ENCODE measurements around the gene CD5L.

CD5L gene

DNA sequence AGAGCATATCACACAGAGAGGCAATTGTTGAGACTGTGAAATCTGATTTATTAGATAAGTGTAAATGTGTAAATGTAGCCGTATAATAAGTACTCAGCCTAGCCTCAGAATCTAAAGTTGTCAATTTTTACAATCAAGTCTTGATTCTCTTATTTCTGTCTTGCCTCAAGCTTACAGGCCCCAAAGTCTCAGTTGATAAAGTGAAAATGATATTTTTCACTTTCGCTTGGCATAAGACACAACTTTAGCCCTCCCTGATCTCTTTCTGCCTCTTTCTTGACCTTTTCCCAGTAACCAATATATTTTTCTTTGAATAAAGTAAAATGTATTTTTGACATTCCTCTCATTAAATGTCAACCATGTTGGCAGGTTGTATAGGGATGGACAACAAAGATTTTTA lies 10.7 kb downstream of the CD5L start:
- no peak overlapping the region for H3K4me2 ChIP-seq (ENCODE audit: low read length, poor library complexity, severe bottlenecking)
- H2AK5ac ChIP-seq (ENCODE audit: low read length, severe bottlenecking): no peak overlapping the region
- H3K36me3 ChIP-seq (ENCODE audit: control insufficient read depth in 1 of 2, insufficient read depth in 2 of 2, low read depth in 1 of 2, low read length in 2 of 2): no peaks in the 10 kb centered on the region
- no peak overlapping the region for H3K4ac ChIP-seq (ENCODE audit: low read depth in 1 of 2, low read length in 2 of 2)
- no peak overlapping the region for H3K4me3 ChIP-seq (ENCODE audit: insufficient read depth in 1 of 2, low read depth in 1 of 2, low read length in 2 of 2)
- H3K27me3 ChIP-seq (ENCODE audit: control insufficient read depth in 1 of 2, insufficient read depth in 1 of 2, low read length in 2 of 2): peaks cover 0 to 8% of the 10 kb centered on the region in 2 experiments
- H4K91ac ChIP-seq (ENCODE audit: low read length): no peak overlapping the region
- H3K23ac ChIP-seq (ENCODE audit: low read length in 2 of 2): no peak overlapping the region
- H2BK15ac ChIP-seq (ENCODE audit: low read depth, poor library complexity, severe bottlenecking): no peak overlapping the region
- no peaks in the 10 kb centered on the region for H3K9me3 ChIP-seq (ENCODE audit: control insufficient read depth, low read length)
- H3K14ac ChIP-seq (ENCODE audit: low read length in 2 of 2): no peak overlapping the region
- no peak for DNase-seq
- H2AFZ ChIP-seq (ENCODE audit: low read depth, low read length): no peak overlapping the region
- no peak overlapping the region for H3K27ac ChIP-seq (ENCODE audit: low read length, poor library complexity, severe bottlenecking)
- 100% methylated on average over 1 of the region's 2 CpGs for WGBS
- no peak overlapping the region for H2BK5ac ChIP-seq (ENCODE audit: low read depth, low read length, poor library complexity, severe bottlenecking)
- no peak overlapping the region for H2BK12ac ChIP-seq (ENCODE audit: low read length in 2 of 2)
- no peak overlapping the region for H2BK120ac ChIP-seq (ENCODE audit: low read depth, low read length)
- no peaks in the 10 kb centered on the region for H3K4me1 ChIP-seq (ENCODE audit: control insufficient read depth, insufficient read depth, low read depth, low read length)
- no peaks in the 10 kb centered on the region for H3K79me1 ChIP-seq (replicated peaks; ENCODE audit: low read length, poor library complexity, severe bottlenecking)
- H4K8ac ChIP-seq (ENCODE audit: low read length): no peak overlapping the region
- no peak overlapping the region for H3K18ac ChIP-seq (ENCODE audit: low read depth in 1 of 2, low read length in 2 of 2)
- H3K9ac ChIP-seq (ENCODE audit: low read length): no peak overlapping the region

DNA sequence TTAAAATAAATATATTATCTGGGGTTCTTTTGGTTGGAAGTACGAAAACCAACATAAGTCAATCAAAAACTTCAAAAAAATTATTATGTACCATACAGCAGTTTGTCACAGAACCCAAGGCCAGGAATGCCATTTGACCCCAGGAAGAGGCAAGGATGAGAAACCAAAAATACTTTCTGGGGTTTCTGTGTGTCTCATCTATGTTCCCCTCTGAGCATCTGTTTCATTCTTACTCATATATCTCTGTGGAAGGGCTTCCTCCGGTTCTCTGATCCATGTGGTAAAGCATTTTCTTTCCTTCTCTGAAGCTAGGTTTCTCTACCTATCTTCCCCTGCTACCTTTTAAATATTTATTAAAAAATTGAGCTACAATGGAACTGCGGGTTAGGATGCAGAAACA lies 11.9 kb downstream of the CD5L start:
- H3K18ac ChIP-seq (ENCODE audit: low read depth in 1 of 2, low read length in 2 of 2): no peak overlapping the region
- no peak overlapping the region for H3K4me3 ChIP-seq (ENCODE audit: insufficient read depth in 1 of 2, low read depth in 1 of 2, low read length in 2 of 2)
- H2BK15ac ChIP-seq (ENCODE audit: low read depth, poor library complexity, severe bottlenecking): no peak overlapping the region
- no peaks in the 10 kb centered on the region for H3K9me3 ChIP-seq (ENCODE audit: control insufficient read depth, low read length)
- WGBS: 69% methylated on average over 2 of the region's 3 CpGs
- no peak overlapping the region for H3K27ac ChIP-seq (ENCODE audit: low read length, poor library complexity, severe bottlenecking)
- no peaks in the 10 kb centered on the region for H3K36me3 ChIP-seq (ENCODE audit: control insufficient read depth in 1 of 2, insufficient read depth in 2 of 2, low read depth in 1 of 2, low read length in 2 of 2)
- DNase-seq: no peak
- no peak overlapping the region for H3K14ac ChIP-seq (ENCODE audit: low read length in 2 of 2)
- H3K4me1 ChIP-seq (ENCODE audit: control insufficient read depth, insufficient read depth, low read depth, low read length): no peaks in the 10 kb centered on the region
- no peak overlapping the region for H3K9ac ChIP-seq (ENCODE audit: low read length)
- no peak overlapping the region for H4K91ac ChIP-seq (ENCODE audit: low read length)
- H3K4me2 ChIP-seq (ENCODE audit: low read length, poor library complexity, severe bottlenecking): no peak overlapping the region
- H2BK120ac ChIP-seq (ENCODE audit: low read depth, low read length): no peak overlapping the region
- H3K27me3 ChIP-seq (ENCODE audit: control insufficient read depth in 1 of 2, insufficient read depth in 1 of 2, low read length in 2 of 2): peaks cover 0 to 8% of the 10 kb centered on the region in 2 experiments
- H2AFZ ChIP-seq (ENCODE audit: low read depth, low read length): no peak overlapping the region
- H2AK5ac ChIP-seq (ENCODE audit: low read length, severe bottlenecking): no peak overlapping the region
- no peak overlapping the region for H3K23ac ChIP-seq (ENCODE audit: low read length in 2 of 2)
- no peak overlapping the region for H4K8ac ChIP-seq (ENCODE audit: low read length)
- H3K79me1 ChIP-seq (replicated peaks; ENCODE audit: low read length, poor library complexity, severe bottlenecking): no peaks in the 10 kb centered on the region
- no peak overlapping the region for H2BK5ac ChIP-seq (ENCODE audit: low read depth, low read length, poor library complexity, severe bottlenecking)
- no peak overlapping the region for H3K4ac ChIP-seq (ENCODE audit: low read depth in 1 of 2, low read length in 2 of 2)
- no peak overlapping the region for H2BK12ac ChIP-seq (ENCODE audit: low read length in 2 of 2)

DNA sequence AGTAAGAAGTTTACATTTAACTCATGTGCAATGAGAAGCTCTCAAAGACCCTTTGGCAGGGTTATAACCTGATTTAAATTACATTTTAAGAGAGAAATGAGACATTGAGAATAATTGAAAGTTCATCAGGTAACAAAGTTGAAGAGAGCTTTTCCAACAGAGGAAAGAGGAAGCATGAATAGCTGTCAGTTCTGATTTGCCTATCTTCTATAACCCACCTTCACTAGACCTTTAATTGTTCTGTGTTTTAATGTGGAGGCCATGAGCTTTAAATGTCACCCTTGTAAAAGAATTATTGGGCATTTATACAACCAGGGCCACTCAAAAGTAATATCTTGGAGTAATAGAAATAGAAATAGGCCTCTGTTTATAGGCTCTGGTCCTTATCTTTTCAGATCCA lies 12.4 kb downstream of the CD5L start:
- H3K14ac ChIP-seq (ENCODE audit: low read length in 2 of 2): no peak overlapping the region
- no peak overlapping the region for H4K91ac ChIP-seq (ENCODE audit: low read length)
- H3K36me3 ChIP-seq (ENCODE audit: control insufficient read depth in 1 of 2, insufficient read depth in 2 of 2, low read depth in 1 of 2, low read length in 2 of 2): no peaks in the 10 kb centered on the region
- H3K4me1 ChIP-seq (ENCODE audit: control insufficient read depth, insufficient read depth, low read depth, low read length): no peaks in the 10 kb centered on the region
- no peak overlapping the region for H3K4me2 ChIP-seq (ENCODE audit: low read length, poor library complexity, severe bottlenecking)
- no peaks in the 10 kb centered on the region for H3K79me1 ChIP-seq (replicated peaks; ENCODE audit: low read length, poor library complexity, severe bottlenecking)
- DNase-seq: no peak
- H3K27me3 ChIP-seq (ENCODE audit: control insufficient read depth in 1 of 2, insufficient read depth in 1 of 2, low read length in 2 of 2): peaks cover 0 to 8% of the 10 kb centered on the region in 2 experiments
- no peak overlapping the region for H2AFZ ChIP-seq (ENCODE audit: low read depth, low read length)
- H4K8ac ChIP-seq (ENCODE audit: low read length): no peak overlapping the region
- no peak overlapping the region for H3K4me3 ChIP-seq (ENCODE audit: insufficient read depth in 1 of 2, low read depth in 1 of 2, low read length in 2 of 2)
- H3K9me3 ChIP-seq (ENCODE audit: control insufficient read depth, low read length): no peaks in the 10 kb centered on the region
- H3K27ac ChIP-seq (ENCODE audit: low read length, poor library complexity, severe bottlenecking): no peak overlapping the region
- no peak overlapping the region for H2AK5ac ChIP-seq (ENCODE audit: low read length, severe bottlenecking)
- H3K4ac ChIP-seq (ENCODE audit: low read depth in 1 of 2, low read length in 2 of 2): no peak overlapping the region
- no peak overlapping the region for H3K18ac ChIP-seq (ENCODE audit: low read depth in 1 of 2, low read length in 2 of 2)
- no peak overlapping the region for H2BK12ac ChIP-seq (ENCODE audit: low read length in 2 of 2)
- no peak overlapping the region for H3K23ac ChIP-seq (ENCODE audit: low read length in 2 of 2)
- no peak overlapping the region for H3K9ac ChIP-seq (ENCODE audit: low read length)
- no peak overlapping the region for H2BK5ac ChIP-seq (ENCODE audit: low read depth, low read length, poor library complexity, severe bottlenecking)
- H2BK15ac ChIP-seq (ENCODE audit: low read depth, poor library complexity, severe bottlenecking): no peak overlapping the region
- H2BK120ac ChIP-seq (ENCODE audit: low read depth, low read length): no peak overlapping the region

DNA sequence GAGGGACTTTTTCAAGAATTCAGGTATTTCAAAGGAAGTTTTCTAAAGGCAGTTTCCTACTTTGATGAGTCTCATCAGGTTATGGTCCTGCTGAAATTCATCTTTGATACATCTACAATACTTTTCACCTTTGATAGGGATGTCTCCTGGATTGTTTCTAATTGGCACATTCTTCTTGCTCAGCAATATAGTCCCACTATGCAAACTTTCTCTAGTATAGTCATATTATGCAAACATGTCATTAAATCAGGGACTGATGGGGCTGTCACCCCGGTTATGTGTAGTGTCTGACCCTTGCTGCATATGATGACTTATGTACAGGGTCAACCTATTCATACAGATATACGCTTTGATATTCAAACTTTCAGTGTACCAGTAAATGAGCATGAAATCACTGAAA lies 21.3 kb downstream of the CD5L start:
- Histone ChIP-seq H2AK5ac (ENCODE audit: low read length, severe bottlenecking) (no peak overlapping the region), H3K27me3 (ENCODE audit: control insufficient read depth in 1 of 2, insufficient read depth in 1 of 2, low read length in 2 of 2) (no peaks in the 10 kb centered on the region), H3K4me1 (ENCODE audit: control insufficient read depth, insufficient read depth, low read depth, low read length) (no peaks in the 10 kb centered on the region), H3K36me3 (ENCODE audit: control insufficient read depth in 1 of 2, insufficient read depth in 2 of 2, low read depth in 1 of 2, low read length in 2 of 2) (no peaks in the 10 kb centered on the region), H3K4me3 (ENCODE audit: insufficient read depth in 1 of 2, low read depth in 1 of 2, low read length in 2 of 2) (no peak overlapping the region), H4K91ac (ENCODE audit: low read length) (no peak overlapping the region), H3K9me3 (ENCODE audit: control insufficient read depth, low read length) (no peaks in the 10 kb centered on the region), H3K14ac (ENCODE audit: low read length in 2 of 2) (no peak overlapping the region), H3K4ac (ENCODE audit: low read depth in 1 of 2, low read length in 2 of 2) (no peak overlapping the region), H3K4me2 (ENCODE audit: low read length, poor library complexity, severe bottlenecking) (no peak overlapping the region), H2AFZ (ENCODE audit: low read depth, low read length) (no peak overlapping the region), H3K79me1 (replicated peaks; ENCODE audit: low read length, poor library complexity, severe bottlenecking) (no peaks in the 10 kb centered on the region), H2BK120ac (ENCODE audit: low read depth, low read length) (no peak overlapping the region), H4K8ac (ENCODE audit: low read length) (no peak overlapping the region), H3K18ac (ENCODE audit: low read depth in 1 of 2, low read length in 2 of 2) (no peak overlapping the region), H2BK5ac (ENCODE audit: low read depth, low read length, poor library complexity, severe bottlenecking) (no peak overlapping the region), H2BK15ac (ENCODE audit: low read depth, poor library complexity, severe bottlenecking) (no peak overlapping the region), H3K27ac (ENCODE audit: low read length, poor library complexity, severe bottlenecking) (no peak overlapping the region), H2BK12ac (ENCODE audit: low read length in 2 of 2) (no peak overlapping the region), H3K23ac (ENCODE audit: low read length in 2 of 2) (no peak overlapping the region), H3K9ac (ENCODE audit: low read length) (no peak overlapping the region)
- no peak for DNase-seq
- 64% methylated on average over 1 of the region's 2 CpGs for WGBS
